GM12872 (cell line): ENCODE data around the gene ISG20.

Experiments used
- TF ChIP-seq, protein P1 (sequence below): IDR thresholded peaks from 3 replicates; pipeline ENCODE4 v1.5.1; 2011; ENCODE audit warnings: low read depth, mild to moderate bottlenecking, low read length, moderate library complexity; ENCODE audit not compliant: insufficient read depth

ISG20 gene

DNA sequence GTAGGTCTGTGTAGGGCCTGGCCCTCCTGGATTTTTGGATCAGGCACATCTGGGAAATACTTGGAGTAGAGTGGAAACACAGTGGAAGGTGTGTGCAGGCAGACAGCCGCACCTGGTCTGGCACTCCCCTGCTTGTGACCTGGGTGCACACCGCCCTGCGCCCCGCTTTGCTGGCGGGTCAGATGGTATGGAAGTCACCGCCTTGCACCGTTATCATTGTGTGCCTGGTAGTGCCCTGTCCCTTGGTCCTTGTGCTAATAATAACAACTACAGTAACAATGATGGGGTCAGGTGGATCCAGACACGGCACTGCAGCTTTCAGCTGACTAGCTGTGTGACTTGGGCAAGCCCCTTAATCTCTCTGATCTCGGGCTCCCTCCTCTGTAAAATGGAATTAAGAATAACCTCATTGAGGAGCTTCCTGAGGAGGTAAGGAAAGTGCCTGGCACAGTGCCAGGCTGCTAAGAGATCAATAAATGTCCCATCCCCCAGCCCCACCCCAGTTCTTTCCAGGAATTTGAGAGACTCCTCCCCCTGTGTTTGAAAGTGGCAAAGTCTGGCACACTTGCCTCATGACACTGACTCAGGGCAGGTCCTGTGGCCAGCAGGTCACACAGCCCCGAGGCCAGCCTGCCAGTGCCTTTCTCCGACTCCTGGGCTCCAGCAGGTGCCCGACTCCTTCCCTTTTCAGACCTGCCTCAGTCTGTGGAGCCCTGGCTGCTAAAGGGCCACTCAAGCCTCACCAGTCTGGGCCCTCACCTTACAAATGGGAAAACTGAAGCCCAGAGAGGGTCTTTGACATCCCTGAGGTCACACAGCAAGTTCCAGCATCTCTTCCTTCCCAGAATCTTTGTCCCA, 9.8 kb downstream of the ISG20 start:
- TF ChIP-seq, protein P1, sequence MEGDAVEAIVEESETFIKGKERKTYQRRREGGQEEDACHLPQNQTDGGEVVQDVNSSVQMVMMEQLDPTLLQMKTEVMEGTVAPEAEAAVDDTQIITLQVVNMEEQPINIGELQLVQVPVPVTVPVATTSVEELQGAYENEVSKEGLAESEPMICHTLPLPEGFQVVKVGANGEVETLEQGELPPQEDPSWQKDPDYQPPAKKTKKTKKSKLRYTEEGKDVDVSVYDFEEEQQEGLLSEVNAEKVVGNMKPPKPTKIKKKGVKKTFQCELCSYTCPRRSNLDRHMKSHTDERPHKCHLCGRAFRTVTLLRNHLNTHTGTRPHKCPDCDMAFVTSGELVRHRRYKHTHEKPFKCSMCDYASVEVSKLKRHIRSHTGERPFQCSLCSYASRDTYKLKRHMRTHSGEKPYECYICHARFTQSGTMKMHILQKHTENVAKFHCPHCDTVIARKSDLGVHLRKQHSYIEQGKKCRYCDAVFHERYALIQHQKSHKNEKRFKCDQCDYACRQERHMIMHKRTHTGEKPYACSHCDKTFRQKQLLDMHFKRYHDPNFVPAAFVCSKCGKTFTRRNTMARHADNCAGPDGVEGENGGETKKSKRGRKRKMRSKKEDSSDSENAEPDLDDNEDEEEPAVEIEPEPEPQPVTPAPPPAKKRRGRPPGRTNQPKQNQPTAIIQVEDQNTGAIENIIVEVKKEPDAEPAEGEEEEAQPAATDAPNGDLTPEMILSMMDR = no peak

DNA sequence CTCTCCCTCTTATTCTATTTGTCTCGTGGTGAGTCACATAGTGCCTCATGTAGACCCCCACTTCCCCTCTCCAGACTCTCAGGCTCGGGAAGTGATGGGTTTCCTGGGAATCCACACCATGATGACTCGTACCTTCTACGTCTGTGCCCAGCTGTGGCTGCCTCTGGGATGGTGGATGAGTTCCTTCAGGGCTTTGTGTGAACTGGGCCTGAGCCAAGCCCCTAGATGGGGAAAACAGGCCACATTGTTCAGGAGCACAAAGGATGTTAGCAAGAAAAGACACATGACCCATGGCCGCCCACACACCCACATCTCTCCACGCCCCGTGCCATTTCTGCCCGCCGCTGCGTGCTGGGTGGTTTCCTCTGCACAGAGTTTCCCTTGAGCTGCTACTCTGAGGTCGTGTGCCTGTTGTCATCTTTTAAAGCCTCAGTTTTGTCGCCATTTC, 10.5 kb downstream of the ISG20 start:
- TF ChIP-seq, protein P1 = no peak

DNA sequence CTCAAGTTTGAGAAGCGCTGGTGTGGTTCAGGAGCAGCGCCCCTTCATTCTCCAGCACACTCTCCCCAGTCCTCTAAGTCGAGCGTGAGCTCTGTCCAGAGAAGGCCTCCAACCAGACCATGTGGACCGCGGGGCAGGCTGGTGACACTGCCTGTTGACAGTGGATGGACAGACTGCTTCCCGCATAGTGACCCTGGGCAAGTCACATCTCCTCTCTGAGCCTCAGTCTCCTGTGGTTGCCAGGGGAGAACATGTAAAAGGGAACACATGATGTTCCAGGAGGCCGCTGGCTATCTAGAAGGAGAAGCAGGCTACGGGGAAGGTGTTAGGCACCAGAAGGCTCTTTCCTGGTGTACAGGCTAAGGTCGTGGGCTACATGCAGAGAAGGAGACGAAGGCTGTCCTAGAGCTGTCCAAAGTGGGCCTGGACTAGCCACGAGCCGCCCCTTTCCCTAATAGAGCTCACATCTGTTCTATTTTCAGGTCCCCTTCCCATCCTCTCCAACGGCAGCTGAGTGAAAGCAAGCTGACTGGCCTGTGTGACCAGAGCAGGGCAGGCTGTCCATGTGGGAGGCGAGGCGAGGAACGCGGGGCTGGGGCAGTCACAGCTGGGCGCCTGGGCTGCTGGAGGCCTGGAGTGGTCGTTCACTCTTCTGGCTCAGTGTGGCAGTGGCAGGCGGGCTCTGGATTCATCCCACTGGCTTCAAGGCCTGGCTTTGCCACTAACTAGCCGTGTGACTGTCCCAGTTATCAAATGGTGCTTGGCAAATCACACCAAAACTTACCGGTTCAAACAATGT, 11.1 kb downstream of the ISG20 start:
- TF ChIP-seq, protein P1 = no peak

DNA sequence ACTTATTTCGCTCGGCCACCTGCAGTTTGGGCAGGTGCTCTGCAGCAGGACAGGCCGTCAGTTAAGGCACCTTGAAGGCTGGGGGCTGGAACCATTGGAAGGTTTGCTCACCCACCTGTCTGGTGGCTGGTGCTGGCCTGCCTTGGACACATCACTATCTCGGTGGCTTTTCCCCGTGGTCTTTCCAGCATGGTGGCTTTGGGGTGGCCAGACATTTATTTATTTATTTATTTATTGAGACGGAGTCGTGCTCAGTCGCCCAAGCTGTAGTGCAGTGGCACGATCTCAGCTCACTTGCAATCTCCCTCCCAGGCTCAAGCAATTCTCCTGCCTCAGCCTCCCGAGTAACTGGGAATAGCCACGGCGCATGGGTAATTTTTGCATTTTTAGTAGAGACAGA, 11.7 kb downstream of the ISG20 start:
- TF ChIP-seq, protein P1 = no peak

DNA sequence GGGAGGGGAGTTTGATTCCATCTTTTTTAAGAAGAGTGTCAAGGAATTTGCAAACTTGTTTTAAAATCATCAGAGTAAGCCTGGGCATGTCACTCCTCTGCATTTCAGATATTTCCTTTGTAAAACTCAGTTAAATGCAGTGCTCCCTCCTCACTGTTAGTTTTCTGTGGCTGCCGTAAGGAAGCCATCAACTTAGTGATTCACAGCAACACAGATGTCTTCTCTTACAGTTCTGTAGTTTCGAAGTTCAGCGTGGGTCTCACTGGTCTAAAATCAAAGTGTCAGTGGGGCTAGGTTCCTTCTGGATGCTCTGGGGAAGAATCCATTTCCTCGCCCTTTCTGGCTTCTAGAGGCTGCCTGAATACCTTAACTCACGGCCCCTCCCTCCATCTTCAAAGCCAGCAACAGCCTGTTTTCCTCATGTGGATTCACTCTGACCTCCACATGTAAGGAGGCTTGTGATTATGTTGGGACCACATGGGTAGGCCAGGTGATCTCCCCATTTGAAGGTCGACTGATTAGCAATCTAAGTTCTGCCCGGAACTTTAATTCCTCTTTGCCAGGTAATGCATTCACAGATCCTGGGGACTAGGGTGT, 12.4 kb downstream of the ISG20 start:
- TF ChIP-seq, protein P1 = no peak

DNA sequence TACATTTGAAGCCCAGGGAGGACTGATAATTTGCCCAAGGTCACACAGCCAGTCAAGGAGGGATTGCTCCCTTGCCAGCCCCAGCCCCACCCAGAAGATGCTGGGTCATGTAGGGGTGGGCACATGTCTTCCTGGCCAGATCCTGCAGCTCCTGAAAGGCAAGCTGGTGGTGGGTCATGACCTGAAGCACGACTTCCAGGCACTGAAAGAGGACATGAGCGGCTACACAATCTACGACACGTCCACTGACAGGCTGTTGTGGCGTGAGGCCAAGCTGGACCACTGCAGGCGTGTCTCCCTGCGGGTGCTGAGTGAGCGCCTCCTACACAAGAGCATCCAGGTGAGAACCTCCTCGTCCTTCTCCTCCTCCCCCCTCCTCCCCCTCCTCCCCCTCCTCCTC, 13.2 kb downstream of the ISG20 start:
- TF ChIP-seq, protein P1 = no peak
